Testis (tissue), 2 donors: ENCODE measurements around the gene ESF1.

Source experiments
- CTCF ChIP-seq, 3 experiments: fragments of 450-650 bp in 2 of 3; fragments of 200-600 bp in 1 of 3; sonication (generic) in 1 of 3; IDR thresholded peaks; one replicate each; pipeline ENCODE4 v1.5.1; 2016 to 2019; ENCODE audit warnings: antibody characterized with exemption in 3 of 3, mild to moderate bottlenecking in 2 of 3, moderate library complexity in 1 of 3
- POLR2A ChIP-seq: fragments of 450-650 bp; IDR thresholded peaks from one replicate; pipeline ENCODE4 v1.6.1; 2017; ENCODE audit warnings: antibody characterized with exemption, mild to moderate bottlenecking, moderate library complexity

DNA sequence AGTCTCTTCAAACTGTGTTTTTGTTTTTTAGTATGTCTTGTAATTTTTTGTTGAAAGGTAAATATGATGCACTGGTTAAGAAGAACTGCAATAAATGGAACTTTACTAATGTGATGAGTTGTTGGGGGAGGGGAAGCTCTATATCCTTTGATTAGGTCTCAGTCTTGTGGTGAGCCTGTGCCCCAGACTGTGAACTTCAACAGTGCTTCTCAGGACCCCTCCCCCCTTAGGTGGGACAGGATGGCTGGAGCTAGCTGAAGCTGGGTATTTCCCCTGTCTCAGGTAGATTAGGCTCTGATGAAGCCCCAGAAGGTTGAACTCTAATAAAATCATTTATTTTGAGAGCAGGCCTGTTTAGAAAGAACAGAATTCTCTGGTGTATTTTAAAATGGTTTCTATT, 114.6 kb downstream of the ESF1 start:
- TF ChIP-seq POLR2A: no peak
- TF ChIP-seq CTCF (IDR thresholded peaks at IDR 0.05): no peak
